ENCODE results near the gene CCNY. TPM values are rescaled to one million over a fixed set of nuclear protein-coding genes. Genes with fewer than 3 reads are reported as not detected.
A peak's percentile ranks its signal among the peaks of the same experiment; 100 is the strongest.
"Not testable (repeated sequence)": the region's sequence is repeated elsewhere in the genome, so short reads cannot be mapped to it uniquely, and the experiment has no call there.

Gene CCNY
- 41.1 and 58.0 TPM in 2 replicates for total RNA-seq (2014; rRNA removed; shearing (Covaris generic))

- Histone ChIP-seq H3K9me3 (replicated peaks) (0 out of 2 replicates have a peak, but pooled peaks cover 2% of the 10 kb centered on the region), H3K27me3 (replicated peaks) (no peaks in the 10 kb centered on the region), H3K4me3 (peak within 1 kb of the TSS; percentile 96), H3K36me3 (peaks cover 38% of the 10 kb centered on the region), H3K4me1 (replicated peaks) (peaks cover 34% of the 10 kb centered on the region), H3K27ac (peak within 1 kb of the TSS; percentile 60)
- DNase-seq (ENCODE audit: low read depth in 1 of 2, low spot score in 2 of 2) = peak; percentile 72 to 78
Observed at GRCh38 chr10:35336084-35336831, at the start of gene CCNY. Gene CCNY (plus strand): TSS chr10:35336509. CDS start chr10:35337054, 545 bp downstream.

GRCh38 chr10:35289198-35289597 lies 47.1 kb upstream of the CCNY start:
- DNase-seq (ENCODE audit: low read depth in 1 of 2, low spot score in 2 of 2) = no peak
- H3K9me3 ChIP-seq (replicated peaks) = no peaks in the 10 kb centered on the region
- H3K36me3 ChIP-seq = no peaks in the 10 kb centered on the region
- H3K27ac ChIP-seq = no peak overlapping the region
- H3K27me3 ChIP-seq (replicated peaks) = no peaks in the 10 kb centered on the region
- H3K4me1 ChIP-seq (replicated peaks) = no peaks in the 10 kb centered on the region
- H3K4me3 ChIP-seq = no peak overlapping the region

GRCh38 chr10:35294506-35294905 lies 41.8 kb upstream of the CCNY start:
- Histone ChIP-seq H3K9me3 (replicated peaks) (no peaks in the 10 kb centered on the region), H3K27ac (no peak overlapping the region), H3K36me3 (no peaks in the 10 kb centered on the region), H3K27me3 (replicated peaks) (no peaks in the 10 kb centered on the region), H3K4me1 (replicated peaks) (no peaks in the 10 kb centered on the region), H3K4me3 (no peak overlapping the region)
- no peak for DNase-seq (ENCODE audit: low read depth in 1 of 2, low spot score in 2 of 2)

GRCh38 chr10:35299016-35299415 lies 37.3 kb upstream of the CCNY start:
- Histone ChIP-seq H3K36me3 (no peaks in the 10 kb centered on the region), H3K9me3 (replicated peaks) (no peaks in the 10 kb centered on the region), H3K4me3 (no peak overlapping the region), H3K27me3 (replicated peaks) (no peaks in the 10 kb centered on the region), H3K27ac (no peak overlapping the region), H3K4me1 (replicated peaks) (peaks cover 8% of the 10 kb centered on the region)
- no peak for DNase-seq (ENCODE audit: low read depth in 1 of 2, low spot score in 2 of 2)

- Histone ChIP-seq H3K27ac (no peak overlapping the region), H3K9me3 (replicated peaks) (no peaks in the 10 kb centered on the region), H3K27me3 (replicated peaks) (no peaks in the 10 kb centered on the region), H3K4me1 (replicated peaks) (peaks cover 8% of the 10 kb centered on the region), H3K4me3 (no peak overlapping the region), H3K36me3 (no peaks in the 10 kb centered on the region)
- peak; percentile 60 to 87 for DNase-seq (ENCODE audit: low read depth in 1 of 2, low spot score in 2 of 2)
Observed at GRCh38 chr10:35300063-35300699, 36.1 kb upstream of the CCNY start.

GRCh38 chr10:35304649-35305048 lies 31.7 kb upstream of the CCNY start:
- Histone ChIP-seq H3K4me3 (no peak overlapping the region), H3K4me1 (replicated peaks) (peaks cover 15% of the 10 kb centered on the region), H3K36me3 (no peaks in the 10 kb centered on the region), H3K9me3 (replicated peaks) (no peaks in the 10 kb centered on the region), H3K27me3 (replicated peaks) (no peaks in the 10 kb centered on the region), H3K27ac (no peak overlapping the region)
- no peak for DNase-seq (ENCODE audit: low read depth in 1 of 2, low spot score in 2 of 2)

- peak in 1 of 2 experiments; percentile 37 for DNase-seq (ENCODE audit: low read depth in 1 of 2, low spot score in 2 of 2)
Observed at GRCh38 chr10:35306852-35307251, 29.5 kb upstream of the CCNY start.

GRCh38 chr10:35307297-35307696 lies 29.0 kb upstream of the CCNY start:
- no peak overlapping the region for H3K4me3 ChIP-seq
- peaks cover 6% of the 10 kb centered on the region for H3K4me1 ChIP-seq (replicated peaks)
- DNase-seq (ENCODE audit: low read depth in 1 of 2, low spot score in 2 of 2) = peak in 1 of 2 experiments; percentile 22
- H3K27me3 ChIP-seq (replicated peaks) = no peaks in the 10 kb centered on the region
- H3K36me3 ChIP-seq = no peaks in the 10 kb centered on the region
- H3K27ac ChIP-seq = no peak overlapping the region
- no peaks in the 10 kb centered on the region for H3K9me3 ChIP-seq (replicated peaks)

More at GRCh38 chr10:35306852-35307251, 29.5 kb upstream of the CCNY start:
- Histone ChIP-seq H3K9me3 (replicated peaks) (no peaks in the 10 kb centered on the region), H3K27me3 (replicated peaks) (no peaks in the 10 kb centered on the region), H3K27ac (no peak overlapping the region), H3K36me3 (no peaks in the 10 kb centered on the region), H3K4me1 (replicated peaks) (peaks cover 6% of the 10 kb centered on the region), H3K4me3 (no peak overlapping the region)

GRCh38 chr10:35308809-35309208 lies 27.5 kb upstream of the CCNY start:
- Histone ChIP-seq H3K27me3 (replicated peaks) (no peaks in the 10 kb centered on the region), H3K4me1 (replicated peaks) (peaks cover 6% of the 10 kb centered on the region), H3K4me3 (no peak overlapping the region), H3K36me3 (no peaks in the 10 kb centered on the region), H3K27ac (no peak overlapping the region), H3K9me3 (replicated peaks) (no peaks in the 10 kb centered on the region)
- DNase-seq (ENCODE audit: low read depth in 1 of 2, low spot score in 2 of 2) = no peak

GRCh38 chr10:35314142-35314541 lies 22.2 kb upstream of the CCNY start:
- not testable (repeated sequence) for H3K27ac ChIP-seq; H3K9me3 ChIP-seq (replicated peaks); DNase-seq (ENCODE audit: low read depth in 1 of 2, low spot score in 2 of 2); H3K4me3 ChIP-seq; H3K36me3 ChIP-seq; H3K4me1 ChIP-seq (replicated peaks); H3K27me3 ChIP-seq (replicated peaks)

- H3K27ac ChIP-seq; H3K9me3 ChIP-seq (replicated peaks); H3K36me3 ChIP-seq; H3K27me3 ChIP-seq (replicated peaks); H3K4me1 ChIP-seq (replicated peaks); H3K4me3 ChIP-seq; DNase-seq (ENCODE audit: low read depth in 1 of 2, low spot score in 2 of 2): not testable (repeated sequence)
Observed at GRCh38 chr10:35315235-35315634, 21.1 kb upstream of the CCNY start.

- Histone ChIP-seq H3K27me3 (replicated peaks) (no peaks in the 10 kb centered on the region), H3K36me3 (peaks cover 7% of the 10 kb centered on the region; the same call in 1 of the 2 replicates), H3K4me1 (replicated peaks) (0 out of 2 replicates have a peak, but pooled peaks cover 3% of the 10 kb centered on the region), H3K27ac (no peak overlapping the region), H3K4me3 (no peak overlapping the region), H3K9me3 (replicated peaks) (no peaks in the 10 kb centered on the region)
- no peak for DNase-seq (ENCODE audit: low read depth in 1 of 2, low spot score in 2 of 2)
Observed at GRCh38 chr10:35316218-35316967, 19.9 kb upstream of the CCNY start.

- peaks cover 11% of the 10 kb centered on the region; the same call in 1 of the 2 replicates for H3K36me3 ChIP-seq
- no peak for DNase-seq (ENCODE audit: low read depth in 1 of 2, low spot score in 2 of 2)
- no peaks in the 10 kb centered on the region for H3K9me3 ChIP-seq (replicated peaks)
- H3K27me3 ChIP-seq (replicated peaks) = no peaks in the 10 kb centered on the region
- no peak overlapping the region for H3K27ac ChIP-seq
- peaks cover 7% of the 10 kb centered on the region for H3K4me1 ChIP-seq (replicated peaks)
- H3K4me3 ChIP-seq = no peak overlapping the region
Observed at GRCh38 chr10:35318551-35318950, 17.8 kb upstream of the CCNY start.

GRCh38 chr10:35320341-35320740 lies 16.0 kb upstream of the CCNY start:
- H3K36me3 ChIP-seq = peaks cover 8% of the 10 kb centered on the region; the same call in 1 of the 2 replicates
- peaks cover 23% of the 10 kb centered on the region for H3K4me1 ChIP-seq (replicated peaks)

More at GRCh38 chr10:35320341-35320740, 16.0 kb upstream of the CCNY start:
- no peak for DNase-seq (ENCODE audit: low read depth in 1 of 2, low spot score in 2 of 2)
- H3K27me3 ChIP-seq (replicated peaks) = no peaks in the 10 kb centered on the region
- no peaks in the 10 kb centered on the region for H3K9me3 ChIP-seq (replicated peaks)
- H3K4me3 ChIP-seq = no peak overlapping the region
- H3K27ac ChIP-seq = no peak overlapping the region

Measured in SJSA1 (cell line).